IPS DF 6.9 (cell line): Measurements from ENCODE around the gene TWIST2.

Experiments used
- DNase-seq: peaks from one replicate; pipeline ENCODE4 v3.0.0-alpha.2; 2013; ENCODE audit warnings: low read depth, low spot score
- H3K27ac ChIP-seq: one replicate; pipeline ENCODE4 v1.5.1; 2013; ENCODE audit warnings: low read length, control low read depth
- H3K27me3 ChIP-seq: 2 replicates; pipeline ENCODE4 v1.6.1; 2013; ENCODE audit warnings: mild to moderate bottlenecking, low read length; ENCODE audit not compliant: control insufficient read depth, insufficient read depth
- H3K36me3 ChIP-seq: 2 replicates; pipeline ENCODE4 v1.6.1; 2013; ENCODE audit warnings: low read length; ENCODE audit not compliant: control insufficient read depth, insufficient read depth
- H3K4me1 ChIP-seq: 2 replicates; pipeline ENCODE4 v1.6.1; 2013; ENCODE audit warnings: low read length; ENCODE audit not compliant: control insufficient read depth, insufficient read depth
- H3K4me3 ChIP-seq: 2 replicates; pipeline ENCODE4 v1.5.1; 2013; ENCODE audit warnings: mild to moderate bottlenecking, low read length
- H3K9me3 ChIP-seq: 2 replicates; pipeline ENCODE4 v1.6.1; 2013; ENCODE audit warnings: low read length, inconsistent platforms; ENCODE audit not compliant: control insufficient read depth, insufficient read depth
- whole genome bisulfite sequencing: extraction: QIAGEN DNeasy Blood & Tissue Kit; methylation state at CpG from one replicate; pipeline ENCODE4 v1.1.7; 2013; ENCODE audit warnings: mixed read lengths, missing lambda C conversion rate; ENCODE audit not compliant: insufficient read length, insufficient coverage; 5-methylcytosine and 5-hydroxymethylcytosine counted together

Gene TWIST2

GRCh38 chr2:238835726-238836301 is 12.1 kb upstream of the TWIST2 start:
- Histone ChIP-seq H3K4me1 (no peaks in the 10 kb centered on the region; the same call in 1 of the 2 replicates), H3K27ac (no peak overlapping the region), H3K9me3 (peaks cover 26% of the 10 kb centered on the region), H3K36me3 (no peaks in the 10 kb centered on the region), H3K27me3 (no peaks in the 10 kb centered on the region), H3K4me3 (no peak overlapping the region)
- no peak for DNase-seq
- no CpG with 5 or more reads among the region's 7 CpGs for WGBS

DNA sequence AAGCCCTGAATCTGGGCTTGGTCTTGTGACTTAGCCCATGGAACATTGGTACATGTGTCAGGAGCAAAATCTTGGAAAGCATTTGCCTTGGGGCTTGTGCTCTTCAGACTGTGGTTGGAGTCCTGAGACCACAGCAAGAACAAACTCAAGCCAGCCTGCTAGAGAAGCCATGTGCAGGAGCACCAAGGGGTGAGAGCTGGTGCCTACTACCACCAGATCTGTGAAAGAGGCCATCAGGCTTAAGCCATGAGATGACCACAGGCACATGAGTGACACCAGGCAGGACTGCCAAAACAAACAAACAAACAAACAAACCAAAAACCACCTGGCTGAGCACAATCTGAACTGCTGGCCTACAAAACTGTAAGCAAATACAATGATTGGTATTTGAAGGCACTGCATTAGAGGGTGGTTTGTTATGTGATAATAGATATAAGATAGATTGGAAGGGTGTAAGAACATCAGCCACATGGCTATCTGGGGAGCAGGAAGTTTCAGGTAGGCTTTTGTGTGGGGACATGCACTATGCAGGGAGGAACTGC is 9.0 kb upstream of the TWIST2 start:
- Histone ChIP-seq H3K4me3 (no peak overlapping the region), H3K36me3 (no peaks in the 10 kb centered on the region), H3K9me3 (peaks cover 28% of the 10 kb centered on the region), H3K27ac (no peak overlapping the region), H3K4me1 (no peaks in the 10 kb centered on the region; the same call in 1 of the 2 replicates), H3K27me3 (no peaks in the 10 kb centered on the region)
- no peak for DNase-seq

- H3K4me3 ChIP-seq = no peak overlapping the region
- H3K9me3 ChIP-seq = peaks cover 30% of the 10 kb centered on the region
- H3K27ac ChIP-seq = no peak overlapping the region
- H3K36me3 ChIP-seq = no peaks in the 10 kb centered on the region
- H3K27me3 ChIP-seq = no peaks in the 10 kb centered on the region
- no peaks in the 10 kb centered on the region; the same call in 1 of the 2 replicates for H3K4me1 ChIP-seq
- WGBS = no CpG with 5 or more reads among the region's 2 CpGs
- no peak for DNase-seq
These were observed 8.5 kb upstream of the TWIST2 start for GRCh38 chr2:238839428-238839827.

DNA sequence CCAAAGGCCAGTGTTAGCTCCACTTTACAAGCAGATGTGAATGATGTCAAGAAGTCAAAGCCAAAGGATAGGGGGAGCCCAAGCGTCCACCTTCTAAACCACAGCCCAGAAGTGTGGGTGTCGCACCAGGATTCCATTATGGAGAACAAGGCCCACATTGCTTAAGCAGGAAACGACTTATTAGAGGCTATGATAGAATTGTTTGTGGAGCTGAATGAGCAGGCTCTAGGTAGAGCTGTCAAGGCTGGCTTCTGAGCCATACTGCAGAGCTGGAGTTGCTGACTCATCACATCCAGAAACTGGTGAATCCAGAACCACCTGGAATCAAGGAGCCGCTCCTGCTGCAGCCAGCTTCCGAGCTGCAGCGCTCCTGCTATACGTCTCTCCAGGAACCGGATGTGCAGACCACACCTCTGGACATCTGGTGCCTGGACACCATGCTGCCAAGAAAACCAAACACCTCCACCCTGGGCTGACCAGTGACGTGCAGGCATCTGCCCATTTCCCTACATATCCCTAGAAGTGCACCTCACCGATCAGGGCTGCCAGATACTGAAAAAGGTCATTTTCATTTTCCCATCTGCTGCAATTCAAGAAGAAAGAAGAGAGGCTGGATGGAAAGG is 6.2 kb upstream of the TWIST2 start:
- DNase-seq = no peak

DNA sequence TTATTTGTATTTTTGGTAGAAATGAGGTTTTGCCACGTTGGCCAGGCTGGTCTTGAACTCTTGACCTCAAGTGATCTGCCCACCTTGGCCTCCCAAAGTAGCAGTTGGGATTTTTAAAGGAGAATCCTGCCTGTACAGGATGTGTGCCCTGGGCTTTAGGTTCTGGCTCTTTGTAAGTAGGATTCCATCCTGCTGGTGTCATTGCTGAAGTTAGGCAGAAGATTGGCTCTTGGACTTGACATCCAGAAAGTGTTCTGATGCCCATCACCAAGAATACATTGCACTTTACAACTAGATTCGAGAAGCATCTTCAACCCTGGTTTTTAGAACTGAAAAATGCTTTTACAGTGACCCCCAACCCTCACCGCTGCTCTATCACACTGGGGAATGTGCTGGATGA is 4.4 kb upstream of the TWIST2 start:
- no peaks in the 10 kb centered on the region for H3K27me3 ChIP-seq
- no peak for DNase-seq
- no peak overlapping the region for H3K27ac ChIP-seq

More for the DNA sequence above, 6.2 kb upstream of the TWIST2 start:
- Histone ChIP-seq H3K27me3 (no peaks in the 10 kb centered on the region), H3K36me3 (no peaks in the 10 kb centered on the region), H3K4me3 (no peak overlapping the region), H3K4me1 (no peaks in the 10 kb centered on the region), H3K9me3 (peaks cover 26% of the 10 kb centered on the region), H3K27ac (no peak overlapping the region)
- WGBS = no CpG with 5 or more reads among the region's 10 CpGs

DNA sequence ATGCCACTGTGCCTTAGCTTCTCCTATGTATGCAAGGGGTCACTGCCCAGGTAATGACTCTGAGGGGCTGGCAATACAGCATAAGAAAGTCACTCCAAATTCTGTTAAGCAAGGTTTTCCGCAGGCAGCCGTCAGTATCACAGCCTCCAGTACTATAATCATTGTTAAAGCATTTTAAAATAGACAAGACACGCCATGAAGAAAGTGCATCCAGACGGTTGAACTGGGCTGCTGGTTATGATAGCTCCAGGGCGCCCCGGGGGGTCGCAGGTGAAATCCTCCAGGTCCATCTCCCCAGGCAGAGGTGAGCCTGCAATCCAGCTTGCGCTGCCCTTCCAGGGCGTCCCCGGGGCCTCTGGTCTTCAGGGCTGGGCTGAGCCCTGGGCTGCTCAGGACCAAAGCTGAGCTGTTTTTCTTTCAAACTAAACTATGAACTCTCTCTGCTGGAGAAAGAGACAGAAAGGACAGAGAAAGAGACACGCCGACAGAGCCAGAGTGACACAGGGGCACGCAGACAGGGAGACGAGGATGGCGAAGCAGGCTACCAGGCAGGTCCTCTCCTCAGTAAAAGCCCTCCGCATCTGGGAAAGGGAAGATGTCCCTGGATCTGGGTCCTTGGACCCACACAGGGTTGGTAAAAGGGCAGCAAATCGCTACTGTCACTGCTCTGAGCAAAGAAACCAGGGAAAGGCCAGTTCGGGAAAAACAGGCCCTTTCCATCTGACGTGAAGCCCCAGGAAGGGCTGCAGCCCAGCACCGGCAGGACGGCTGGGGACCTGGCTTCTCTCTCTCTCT is 2.1 kb upstream of the TWIST2 start:
- no peak for DNase-seq
- H3K9me3 ChIP-seq = peaks cover 18% of the 10 kb centered on the region
- no peaks in the 10 kb centered on the region for H3K4me1 ChIP-seq
- H3K27ac ChIP-seq = no peak overlapping the region
- no peaks in the 10 kb centered on the region for H3K36me3 ChIP-seq
- H3K4me3 ChIP-seq = no peak overlapping the region
- H3K27me3 ChIP-seq = no peaks in the 10 kb centered on the region
- no CpG with 5 or more reads among the region's 21 CpGs for WGBS

More for the DNA sequence above, 4.4 kb upstream of the TWIST2 start:
- H3K4me3 ChIP-seq = no peak overlapping the region
- WGBS = no CpG with 5 or more reads among the region's 3 CpGs
- H3K4me1 ChIP-seq = no peaks in the 10 kb centered on the region
- peaks cover 21% of the 10 kb centered on the region for H3K9me3 ChIP-seq
- no peaks in the 10 kb centered on the region for H3K36me3 ChIP-seq

GRCh38 chr2:238846378-238846627 is 1.6 kb upstream of the TWIST2 start:
- H3K9me3 ChIP-seq = peaks cover 18% of the 10 kb centered on the region
- no peak overlapping the region for H3K27ac ChIP-seq
- H3K36me3 ChIP-seq = no peaks in the 10 kb centered on the region
- no peaks in the 10 kb centered on the region for H3K27me3 ChIP-seq
- H3K4me3 ChIP-seq = no peak overlapping the region
- WGBS = no CpG with 5 or more reads among the region's 19 CpGs
- no peaks in the 10 kb centered on the region for H3K4me1 ChIP-seq
- DNase-seq = no peak

GRCh38 chr2:238846628-238847418 is 1.1 kb upstream of the TWIST2 start:
- no CpG with 5 or more reads among the region's 80 CpGs for WGBS
- no peak for DNase-seq

GRCh38 chr2:238847419-238847801 is 475 bp upstream of the TWIST2 start:
- no peak overlapping the region for H3K27ac ChIP-seq
- WGBS = no CpG with 5 or more reads among the region's 30 CpGs
- H3K4me1 ChIP-seq = no peaks in the 10 kb centered on the region
- peaks cover 13% of the 10 kb centered on the region for H3K9me3 ChIP-seq
- no peaks in the 10 kb centered on the region for H3K36me3 ChIP-seq
- no peaks in the 10 kb centered on the region for H3K27me3 ChIP-seq
- H3K4me3 ChIP-seq = no peak overlapping the region
- DNase-seq = no peak

More at GRCh38 chr2:238846628-238847418, 1.1 kb upstream of the TWIST2 start:
- no peaks in the 10 kb centered on the region for H3K27me3 ChIP-seq
- H3K27ac ChIP-seq = no peak overlapping the region
- H3K4me3 ChIP-seq = no peak overlapping the region
- no peaks in the 10 kb centered on the region for H3K4me1 ChIP-seq
- H3K9me3 ChIP-seq = peaks cover 16% of the 10 kb centered on the region
- no peaks in the 10 kb centered on the region for H3K36me3 ChIP-seq

GRCh38 chr2:238848691-238848975 is 748 bp downstream of the TWIST2 start:
- Histone ChIP-seq H3K36me3 (no peaks in the 10 kb centered on the region), H3K9me3 (peaks cover 14% of the 10 kb centered on the region), H3K27ac (no peak overlapping the region), H3K27me3 (no peaks in the 10 kb centered on the region), H3K4me1 (no peaks in the 10 kb centered on the region), H3K4me3 (no peak overlapping the region)
- no CpG with 5 or more reads among the region's 36 CpGs for WGBS
- no peak for DNase-seq
